HG03095 (cell line): ENCODE results near the gene BCAP31.

Source experiments
- ATAC-seq: cut with Tn5 transposase; IDR thresholded peaks from one replicate; pipeline ENCODE4 v1.9.1; 2021; ENCODE audit warnings: moderate library complexity; ENCODE audit not compliant: unreplicated experiment

BCAP31 gene

GRCh38 chrX:153659268-153659667 is 64.9 kb downstream of the BCAP31 start:
- ATAC-seq, result no peak

GRCh38 chrX:153657161-153657560 is 67.0 kb downstream of the BCAP31 start:
- ATAC-seq, result no peak

DNA sequence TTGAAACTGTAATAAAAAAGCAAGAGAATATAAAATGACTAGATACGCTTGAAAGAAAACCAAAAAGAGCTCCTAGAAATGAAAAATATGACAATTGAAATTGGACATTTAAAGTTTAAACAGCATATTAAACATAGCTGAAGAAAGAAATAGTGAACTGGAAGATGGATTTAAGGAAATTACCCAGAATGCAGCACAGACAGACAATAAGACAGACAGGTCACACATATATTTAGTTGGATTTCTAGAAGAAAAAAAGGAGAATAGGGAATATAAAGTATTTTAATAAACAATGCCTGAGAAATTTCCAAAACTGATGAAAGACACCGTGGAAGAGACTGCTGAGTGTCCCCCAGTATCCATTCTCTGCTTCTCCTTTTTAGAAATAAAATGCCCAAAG is 70.6 kb downstream of the BCAP31 start:
- ATAC-seq, result no peak

GRCh38 chrX:153651540-153652079 is 72.6 kb downstream of the BCAP31 start:
- no peak for ATAC-seq

DNA sequence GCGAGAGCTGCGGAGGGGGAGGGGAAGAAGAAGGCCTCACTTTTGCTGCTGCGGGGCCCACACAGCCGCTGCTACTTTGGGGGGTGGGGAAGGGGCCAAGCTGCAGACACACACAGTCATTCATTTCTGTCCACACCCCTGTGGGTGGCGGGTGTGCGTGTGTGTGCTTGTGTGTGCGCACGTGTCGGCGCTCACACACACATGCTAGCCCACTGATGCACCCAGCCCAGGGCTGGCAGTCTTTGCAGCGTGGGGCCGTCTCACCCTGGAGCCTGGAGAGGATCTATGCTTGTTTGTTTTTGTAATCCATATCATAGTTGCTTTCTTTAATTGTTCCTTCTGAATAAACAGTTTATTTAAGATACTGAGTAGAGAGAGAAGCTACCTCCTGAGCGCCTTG is 73.2 kb downstream of the BCAP31 start:
- no peak for ATAC-seq
